ENCODE measurements around the gene PGM5. TPM values are rescaled to one million over a fixed set of nuclear protein-coding genes. Genes with fewer than 3 reads are reported as not detected.

PGM5 gene
- total and polyA plus RNA-seq, 2 of the 8 experiments (the other 6 are each of a cell fraction or from before 2014, with no cell fraction given): not detected

- TF ChIP-seq CHD1 (IDR thresholded peaks at IDR 0.05; ENCODE audit: low read depth, low read length) (no peak), CTBP2 (IDR thresholded peaks at IDR 0.05; ENCODE audit: borderline replicate concordance, insufficient read depth, insufficient read length, low read length) (no peak), BCL11A (IDR thresholded peaks at IDR 0.05; ENCODE audit: low read depth in 2 of 2, low read length in 2 of 2) (no peak)
Observed at GRCh38 chr9:68506551-68506950, 150.1 kb downstream of the PGM5 start (continued).
